Neural progenitor cell (in vitro differentiated cells): ENCODE results near the gene MYOM1. TPM values are rescaled to one million over a fixed set of nuclear protein-coding genes. Genes with fewer than 3 reads are reported as not detected.
A peak's percentile ranks its signal among the peaks of the same experiment; 100 is the strongest.

Experiments used
- DNase-seq: peaks from one replicate; pipeline ENCODE4 v3.0.0-alpha.2; 2016; ENCODE audit warnings: low spot score
- H2AFZ ChIP-seq: fragments of 200-600 bp; sonication (generic); replicated peaks from 2 replicates; pipeline ENCODE4 v1.6.1; 2016; ENCODE audit warnings: antibody characterized with exemption
- H3F3A ChIP-seq: fragments of 200-600 bp; sonication (generic); 2 replicates; pipeline ENCODE4 v1.6.1; 2016; ENCODE audit warnings: antibody characterized with exemption, low read depth
- H3K27ac ChIP-seq: fragments of 200-600 bp; sonication (generic); 2 replicates; pipeline ENCODE4 v1.5.1; 2016; ENCODE audit warnings: mild to moderate bottlenecking
- H3K27me3 ChIP-seq: fragments of 200-600 bp; sonication (generic); 2 replicates; pipeline ENCODE4 v1.6.1; 2016; ENCODE audit warnings: mild to moderate bottlenecking, moderate library complexity
- H3K36me3 ChIP-seq: fragments of 200-600 bp; sonication (generic); 2 replicates; pipeline ENCODE4 v1.5.1; 2016
- H3K4me1 ChIP-seq: fragments of 200-600 bp; sonication (generic); 2 replicates; pipeline ENCODE4 v1.6.1; 2016; ENCODE audit warnings: mixed run types
- H3K4me2 ChIP-seq: fragments of 200-600 bp; sonication (generic); 2 replicates; pipeline ENCODE4 v1.6.1; 2016
- H3K4me3 ChIP-seq: fragments of 200-600 bp; sonication (generic); 2 replicates; pipeline ENCODE4 v1.5.1; 2016
- H3K79me2 ChIP-seq: fragments of 200-600 bp; sonication (generic); 2 replicates; pipeline ENCODE4 v1.6.1; 2016; ENCODE audit warnings: low read depth
- H3K9ac ChIP-seq: fragments of 200-600 bp; sonication (generic); 2 replicates; pipeline ENCODE4 v1.6.1; 2016
- H3K9me3 ChIP-seq: fragments of 200-600 bp; sonication (generic); 2 replicates; pipeline ENCODE4 v1.5.1; 2016; ENCODE audit warnings: low read depth
- H4K20me1 ChIP-seq: fragments of 200-600 bp; sonication (generic); 2 replicates; pipeline ENCODE4 v1.6.1; 2016; ENCODE audit warnings: low read depth
- H3K27ac Mint-ChIP-seq: 3 replicates; pipeline ENCODE4 v1.8.0; 2021; ENCODE audit warnings: mixed read lengths
- H3K27me3 Mint-ChIP-seq: 2 replicates; pipeline ENCODE4 v1.8.0; 2022; ENCODE audit warnings: low read depth, mild to moderate bottlenecking, inconsistent platforms, moderate library complexity, mixed read lengths; ENCODE audit not compliant: insufficient read depth
- H3K36me3 Mint-ChIP-seq: 3 replicates; pipeline ENCODE4 v1.8.0; 2021; ENCODE audit warnings: mixed read lengths
- H3K4me1 Mint-ChIP-seq: 3 replicates; pipeline ENCODE4 v1.8.0; 2021; ENCODE audit warnings: mixed read lengths
- H3K4me3 Mint-ChIP-seq: 3 replicates; pipeline ENCODE4 v1.8.0; 2021; ENCODE audit warnings: mild to moderate bottlenecking, moderate library complexity, mixed read lengths
- H3K9me3 Mint-ChIP-seq: 3 replicates; pipeline ENCODE4 v1.8.0; 2020; ENCODE audit warnings: mixed read lengths
- CTCF ChIP-seq: fragments of 200-600 bp; sonication (generic); IDR thresholded peaks from 2 replicates; pipeline ENCODE4 v1.5.1; 2017; ENCODE audit warnings: antibody characterized with exemption, mild to moderate bottlenecking
- EZH2 ChIP-seq: fragments of 200-600 bp; sonication (generic); IDR thresholded peaks from 2 replicates; pipeline ENCODE4 v1.6.1; 2017; ENCODE audit warnings: antibody characterized with exemption, mild to moderate bottlenecking, moderate library complexity
- EZH2phosphoT487 ChIP-seq: fragments of 200-600 bp; sonication (generic); IDR thresholded peaks from 2 replicates; pipeline ENCODE4 v1.6.1; 2017; ENCODE audit warnings: antibody characterized with exemption
- total RNA-seq: library from RNA; depleted of rRNA; stranded (reverse); fragments of >200 nt; gene quantifications from 2 replicates; pipeline ENCODE4 v1.2.3, GENCODE V29; 2015; ENCODE audit warnings: low replicate concordance

MYOM1 gene
- total RNA-seq, 1 donor from 2014 or later, result 0.45 TPM

- Histone ChIP-seq H3F3A (no peaks in the 10 kb centered on the region), H3K36me3 (no peaks in the 10 kb centered on the region), H3K9me3 (no peaks in the 10 kb centered on the region), H3K4me3 (no peak overlapping the region), H4K20me1 (no peaks in the 10 kb centered on the region), H3K27me3 (no peaks in the 10 kb centered on the region), H3K4me1 (no peaks in the 10 kb centered on the region), H3K4me2 (no peak overlapping the region), H3K79me2 (no peaks in the 10 kb centered on the region), H3K9ac (no peak overlapping the region), H3K27ac (no peak overlapping the region), H2AFZ (no peak overlapping the region)
- no peak overlapping the region for H3K4me3 Mint-ChIP-seq
- peaks cover 2% of the 10 kb centered on the region for H3K27me3 Mint-ChIP-seq
- no peaks in the 10 kb centered on the region for H3K36me3 Mint-ChIP-seq
- TF ChIP-seq EZH2phosphoT487 (no peak), CTCF (no peak), EZH2 (no peak)
- H3K4me1 Mint-ChIP-seq, result peaks cover 6% of the 10 kb centered on the region
- H3K9me3 Mint-ChIP-seq, result no peaks in the 10 kb centered on the region
- DNase-seq, result no peak
- no peak overlapping the region for H3K27ac Mint-ChIP-seq
Observed at GRCh38 chr18:3099327-3099726, 120.4 kb downstream of the MYOM1 start.

GRCh38 chr18:3097082-3097481, 122.7 kb downstream of the MYOM1 start:
- Mint-ChIP-seq H3K4me1 (peaks cover 6% of the 10 kb centered on the region), H3K36me3 (no peaks in the 10 kb centered on the region), H3K4me3 (no peak overlapping the region), H3K27ac (no peak overlapping the region), H3K27me3 (peaks cover 2% of the 10 kb centered on the region), H3K9me3 (no peaks in the 10 kb centered on the region)
- Histone ChIP-seq H2AFZ (no peak overlapping the region), H3K79me2 (no peaks in the 10 kb centered on the region), H3K9me3 (no peaks in the 10 kb centered on the region), H3K4me2 (no peak overlapping the region), H3K36me3 (no peaks in the 10 kb centered on the region), H3K4me3 (no peak overlapping the region), H3K4me1 (no peaks in the 10 kb centered on the region), H3F3A (no peaks in the 10 kb centered on the region), H4K20me1 (no peaks in the 10 kb centered on the region), H3K27ac (no peak overlapping the region), H3K9ac (no peak overlapping the region), H3K27me3 (no peaks in the 10 kb centered on the region)
- TF ChIP-seq EZH2phosphoT487 (no peak), CTCF (no peak), EZH2 (no peak)
- DNase-seq, result no peak

- no peaks in the 10 kb centered on the region for H4K20me1 ChIP-seq
- H3K79me2 ChIP-seq, result no peaks in the 10 kb centered on the region
- no peak overlapping the region for H3K27ac Mint-ChIP-seq
- peaks cover 2% of the 10 kb centered on the region for H3K27me3 Mint-ChIP-seq
- TF ChIP-seq EZH2phosphoT487 (no peak), CTCF (no peak), EZH2 (no peak)
- no peaks in the 10 kb centered on the region for H3K36me3 ChIP-seq
- no peak overlapping the region for H3K4me3 ChIP-seq
- no peak for DNase-seq
- H3K9me3 Mint-ChIP-seq, result no peaks in the 10 kb centered on the region
- H3K9me3 ChIP-seq, result no peaks in the 10 kb centered on the region
- no peaks in the 10 kb centered on the region for H3K36me3 Mint-ChIP-seq
- no peak overlapping the region for H3K4me3 Mint-ChIP-seq
- H3K4me1 Mint-ChIP-seq, result peaks cover 3% of the 10 kb centered on the region
- H3K27ac ChIP-seq, result no peak overlapping the region
- no peaks in the 10 kb centered on the region for H3F3A ChIP-seq
- no peak overlapping the region for H2AFZ ChIP-seq
- H3K4me1 ChIP-seq, result no peaks in the 10 kb centered on the region
- H3K4me2 ChIP-seq, result no peak overlapping the region
- H3K27me3 ChIP-seq, result no peaks in the 10 kb centered on the region
- no peak overlapping the region for H3K9ac ChIP-seq
Observed at GRCh38 chr18:3095921-3096320, 123.8 kb downstream of the MYOM1 start.

- Histone ChIP-seq H3K79me2 (no peaks in the 10 kb centered on the region), H3K27ac (no peak overlapping the region), H3K27me3 (no peaks in the 10 kb centered on the region), H3K36me3 (no peaks in the 10 kb centered on the region), H3K9me3 (no peaks in the 10 kb centered on the region), H3K4me1 (no peaks in the 10 kb centered on the region), H2AFZ (no peak overlapping the region), H3K4me3 (no peak overlapping the region), H3F3A (no peaks in the 10 kb centered on the region), H4K20me1 (no peaks in the 10 kb centered on the region), H3K9ac (no peak overlapping the region), H3K4me2 (no peak overlapping the region)
- Mint-ChIP-seq H3K27ac (peak overlapping the region; percentile 33), H3K4me1 (no peaks in the 10 kb centered on the region), H3K4me3 (no peak overlapping the region), H3K9me3 (no peaks in the 10 kb centered on the region), H3K27me3 (peaks cover 2% of the 10 kb centered on the region), H3K36me3 (no peaks in the 10 kb centered on the region)
- DNase-seq, result no peak
- TF ChIP-seq EZH2 (no peak), EZH2phosphoT487 (no peak), CTCF (no peak)
Observed at GRCh38 chr18:3094338-3094684, 125.5 kb downstream of the MYOM1 start.
